Cardiac fibroblast (primary cell): Measurements from ENCODE around the gene ZNF474.

ENCODE experiments used
- DNase-seq, 2 donors: peaks; one replicate each; pipeline versions ENCODE4 v3.0.0 to v3.0.0-alpha.2; 2010; ENCODE audit warnings: low read depth in 2 of 2
- H3K4me3 ChIP-seq, 2 donors: replicated peaks in 1 of 2; 1 replicate in 1 of 2; 2 replicates in 1 of 2; pipeline ENCODE4 v1.5.1; 2011; ENCODE audit warnings: low read depth in 2 of 2, low read length in 2 of 2, mild to moderate bottlenecking in 2 of 2, moderate library complexity in 1 of 2
- CTCF ChIP-seq: IDR thresholded peaks from one replicate; pipeline ENCODE4 v1.5.1; 2011; ENCODE audit warnings: low read depth, mild to moderate bottlenecking, low read length, inconsistent platforms

Gene ZNF474

DNA sequence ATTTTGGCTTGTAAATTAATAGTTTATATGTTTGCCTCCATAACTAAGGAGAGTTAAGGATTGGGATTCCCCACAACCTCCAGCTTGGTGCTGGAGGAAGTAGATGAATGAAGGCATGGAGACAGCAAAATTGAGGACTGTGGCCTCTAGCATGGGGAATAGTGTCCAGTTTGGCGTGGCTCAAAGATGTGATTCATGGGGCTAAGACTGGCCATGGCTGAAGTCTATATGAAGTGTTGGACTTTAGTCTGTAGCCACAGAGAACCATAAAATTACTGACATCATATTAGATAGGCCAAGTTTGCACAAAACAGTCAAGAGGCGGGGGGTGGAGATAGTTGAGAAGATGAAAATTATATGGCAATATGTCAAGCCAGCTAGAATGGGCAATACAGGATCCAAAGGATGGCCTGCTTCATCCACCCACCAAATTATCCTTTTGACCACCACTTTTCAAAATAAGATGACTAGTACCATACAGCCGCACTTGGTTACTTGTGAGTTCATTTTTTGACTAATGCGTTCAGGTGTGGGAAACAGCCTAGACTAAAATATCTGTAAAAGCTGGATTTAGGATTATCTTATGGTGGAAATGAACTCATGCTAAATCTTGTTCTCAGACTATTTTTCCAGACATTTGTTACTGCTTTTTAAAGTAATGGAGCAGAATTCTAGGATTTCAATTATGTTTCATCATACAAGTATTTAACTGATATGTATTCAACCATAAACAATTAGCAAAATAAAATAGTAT, 40.2 kb downstream of the ZNF474 start:
- no peak for DNase-seq
- no peak for TF ChIP-seq CTCF

GRCh38 chr5:122170620-122171019, 41.3 kb downstream of the ZNF474 start:
- TF ChIP-seq CTCF = no peak
- no peak overlapping the region for H3K4me3 ChIP-seq
- peak; percentile 59 to 82 for DNase-seq

More for the DNA sequence above, 40.2 kb downstream of the ZNF474 start:
- H3K4me3 ChIP-seq = no peak overlapping the region

DNA sequence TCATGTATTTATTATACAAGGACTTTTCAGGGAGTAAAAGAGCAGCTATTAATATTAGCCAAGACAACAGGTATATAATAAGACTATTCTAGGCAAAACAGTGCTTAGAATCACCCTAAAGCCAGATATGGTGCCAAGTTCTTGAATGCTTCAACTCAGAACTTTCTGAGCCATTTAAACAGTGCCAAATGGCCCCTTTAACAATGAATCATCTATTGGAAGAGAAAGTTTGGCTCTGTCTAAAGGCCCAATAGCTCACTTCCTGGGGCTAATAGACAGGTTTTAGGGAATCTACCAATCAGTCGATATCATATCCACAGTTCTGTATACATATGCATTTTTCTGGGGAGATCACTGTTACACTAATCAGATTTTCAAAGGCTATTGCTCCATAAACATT, 42.9 kb downstream of the ZNF474 start:
- peak; percentile 36 for DNase-seq
- TF ChIP-seq CTCF = no peak
- H3K4me3 ChIP-seq = no peak overlapping the region

GRCh38 chr5:122173474-122174415, 44.4 kb downstream of the ZNF474 start:
- TF ChIP-seq CTCF = no peak

DNA sequence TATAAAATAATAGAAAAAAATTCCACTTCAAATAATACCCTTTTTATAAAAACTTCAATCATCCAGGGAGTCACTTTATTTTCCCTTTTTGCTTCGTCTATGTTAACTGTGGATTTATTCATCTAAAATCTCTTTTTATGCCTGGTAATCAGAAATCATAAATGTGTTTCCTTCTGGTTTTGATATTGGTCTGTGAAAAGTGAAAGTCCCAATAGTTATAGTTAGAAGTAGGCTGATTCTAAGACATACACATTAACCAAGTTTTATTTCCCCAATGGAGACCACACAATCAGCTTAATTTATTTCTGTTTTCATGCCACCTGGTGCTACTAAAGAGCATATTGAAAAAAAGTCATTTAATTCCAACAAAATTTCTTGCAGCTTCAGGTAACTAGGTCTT, 45.7 kb downstream of the ZNF474 start:
- no peak for DNase-seq
- no peak for TF ChIP-seq CTCF
- no peak overlapping the region for H3K4me3 ChIP-seq

More at GRCh38 chr5:122173474-122174415, 44.4 kb downstream of the ZNF474 start:
- no peak overlapping the region for H3K4me3 ChIP-seq
- no peak for DNase-seq

- TF ChIP-seq CTCF = no peak
- no peak overlapping the region for H3K4me3 ChIP-seq
- no peak for DNase-seq
Observed at GRCh38 chr5:122175852-122176251, 46.5 kb downstream of the ZNF474 start.
